Stomach (tissue), 9 donors: Measurements from ENCODE around the gene ZNF599. TPM values are rescaled to one million over a fixed set of nuclear protein-coding genes. Genes with fewer than 3 reads are reported as not detected.
A peak's percentile ranks its signal among the peaks of the same experiment; 100 is the strongest.

Source experiments
- DNase-seq, 2 donors: peaks; one replicate each; pipeline versions ENCODE4 v3.0.0 to v3.0.0-alpha.2; 2013 to 2019
- H3K27ac ChIP-seq, 5 donors: fragments of 200-600 bp in 4 of 5; sonication (generic) in 4 of 5; one replicate each; pipeline ENCODE4 v1.5.1; 2013 to 2019; ENCODE audit warnings: mild to moderate bottlenecking in 1 of 5, moderate library complexity in 1 of 5
- H3K27me3 ChIP-seq, 3 donors: fragments of 200-600 bp; sonication (generic); one replicate each; pipeline ENCODE4 v1.5.1; 2017 to 2019; ENCODE audit warnings: mixed run types in 1 of 3
- H3K36me3 ChIP-seq, 4 donors: fragments of 200-600 bp; sonication (generic); 1 replicate in 3 of 4; 2 replicates in 1 of 4; pipeline ENCODE4 v1.5.1; 2016 to 2019
- H3K4me1 ChIP-seq, 4 donors: fragments of 200-600 bp; sonication (generic); one replicate each; pipeline ENCODE4 v1.5.1; 2016 to 2019
- H3K4me3 ChIP-seq, 4 donors: fragments of 200-600 bp; sonication (generic) in 3 of 4; one replicate each; pipeline ENCODE4 v1.5.1; 2016 to 2019; ENCODE audit warnings: mild to moderate bottlenecking in 1 of 4
- H3K9me3 ChIP-seq, 4 donors: fragments of 200-600 bp; sonication (generic); one replicate each; pipeline ENCODE4 v1.5.1; 2016 to 2019
- EP300 ChIP-seq: sonication (generic); formaldehyde crosslinking; IDR thresholded peaks from one replicate; pipeline ENCODE4 v1.6.1; 2017; ENCODE audit warnings: antibody characterized with exemption
- POLR2A ChIP-seq, 4 donors: fragments of 450-650 bp; IDR thresholded peaks; one replicate each; pipeline ENCODE4 v1.6.1; 2016; ENCODE audit warnings: antibody characterized with exemption in 4 of 4, control low read depth in 2 of 4, mild to moderate bottlenecking in 1 of 4, moderate library complexity in 1 of 4
- POLR2AphosphoS5 ChIP-seq, 3 donors: sonication (generic); formaldehyde crosslinking; IDR thresholded peaks; one replicate each; pipeline ENCODE4 v1.6.1; 2016; ENCODE audit warnings: antibody characterized with exemption in 3 of 3
- WGBS, 5 donors: extraction: QIAGEN DNeasy Blood & Tissue Kit in 3 of 5; methylation state at CpG; one replicate each; pipeline versions ENCODE4 v1.1.5 to v1.1.7; 2013 to 2018; 5-methylcytosine and 5-hydroxymethylcytosine counted together
- intact Hi-C: fragments of 100-400 bp; cut with DNase I; formaldehyde crosslinking; loops from one replicate; pipeline ENCODE4 v1.15.1; 2023; ENCODE audit warnings: low total_unique reads
- polyA plus RNA-seq, 3 donors: library from polyadenylated mRNA; stranded (reverse); fragments of 200-250 nt; gene quantifications; one replicate each; pipeline ENCODE4 v1.2.3, GENCODE V29; 2013
- total RNA-seq, 5 donors: library from RNA; depleted of rRNA; stranded (reverse); fragments of >200 nt; gene quantifications; one replicate each; pipeline versions ENCODE4 v1.1.0 to v1.2.3, GENCODE V29; 2014 to 2016
- TF ChIP-seq, protein P1 (sequence below), 7 experiments: fragments of 450-650 bp in 4 of 7; fragments of 200-600 bp in 3 of 7; sonication (generic) in 3 of 7; IDR thresholded peaks; one replicate each; pipeline ENCODE4 v1.5.1; 2016 to 2019; ENCODE audit warnings: antibody characterized with exemption in 7 of 7, control low read depth in 2 of 7, mild to moderate bottlenecking in 1 of 7
- donor health status: healthy with polysubstance abuse.
- donor health status: Bipolar disorder and iron deficiency.
- donor health status: healthy.

Gene ZNF599
- total and polyA plus RNA-seq, 8 donors, result 0.58 to 6.7 (median 4.5) TPM; not detected in 1

DNA sequence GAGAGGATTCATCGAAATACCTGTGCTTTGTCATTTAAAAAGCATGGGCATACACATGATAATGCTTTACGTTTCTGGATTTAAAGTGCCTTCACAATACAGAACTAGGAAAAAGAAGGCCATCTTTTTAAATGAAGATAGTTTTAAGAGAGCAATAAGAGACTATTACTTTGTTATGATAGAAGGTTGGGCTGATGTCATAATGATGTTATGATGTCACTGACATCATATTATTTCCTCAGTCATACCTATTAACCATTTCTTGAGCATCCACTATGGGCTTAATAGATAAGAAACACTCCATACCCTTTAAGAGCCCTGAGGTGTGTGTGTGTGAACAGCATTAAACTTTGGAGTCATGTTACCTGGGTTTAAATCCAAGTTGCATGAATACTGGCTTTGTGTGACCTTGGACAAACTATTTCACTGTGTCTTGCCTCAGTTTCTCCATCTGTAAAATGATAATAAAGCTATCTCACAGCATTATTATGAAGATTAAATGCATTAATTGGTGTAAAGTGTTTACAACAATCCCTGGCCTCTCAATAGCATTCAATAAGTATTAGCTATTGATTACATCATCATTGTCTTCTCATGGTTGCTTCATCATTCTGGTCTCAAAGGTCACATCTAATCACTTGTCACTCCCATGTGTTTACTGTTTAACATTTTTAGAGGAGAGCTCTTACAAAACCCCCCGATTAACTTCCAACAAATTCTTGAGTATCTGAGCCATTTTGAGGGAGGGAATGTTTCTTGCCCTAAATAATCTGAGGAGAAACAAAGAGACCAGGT is 27.9 kb downstream of the ZNF599 start:
- H3K27ac ChIP-seq, result no peak overlapping the region
- TF ChIP-seq, protein P1, sequence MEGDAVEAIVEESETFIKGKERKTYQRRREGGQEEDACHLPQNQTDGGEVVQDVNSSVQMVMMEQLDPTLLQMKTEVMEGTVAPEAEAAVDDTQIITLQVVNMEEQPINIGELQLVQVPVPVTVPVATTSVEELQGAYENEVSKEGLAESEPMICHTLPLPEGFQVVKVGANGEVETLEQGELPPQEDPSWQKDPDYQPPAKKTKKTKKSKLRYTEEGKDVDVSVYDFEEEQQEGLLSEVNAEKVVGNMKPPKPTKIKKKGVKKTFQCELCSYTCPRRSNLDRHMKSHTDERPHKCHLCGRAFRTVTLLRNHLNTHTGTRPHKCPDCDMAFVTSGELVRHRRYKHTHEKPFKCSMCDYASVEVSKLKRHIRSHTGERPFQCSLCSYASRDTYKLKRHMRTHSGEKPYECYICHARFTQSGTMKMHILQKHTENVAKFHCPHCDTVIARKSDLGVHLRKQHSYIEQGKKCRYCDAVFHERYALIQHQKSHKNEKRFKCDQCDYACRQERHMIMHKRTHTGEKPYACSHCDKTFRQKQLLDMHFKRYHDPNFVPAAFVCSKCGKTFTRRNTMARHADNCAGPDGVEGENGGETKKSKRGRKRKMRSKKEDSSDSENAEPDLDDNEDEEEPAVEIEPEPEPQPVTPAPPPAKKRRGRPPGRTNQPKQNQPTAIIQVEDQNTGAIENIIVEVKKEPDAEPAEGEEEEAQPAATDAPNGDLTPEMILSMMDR (IDR thresholded peaks at IDR 0.05), result no peak
- no peak for TF ChIP-seq POLR2A (IDR thresholded peaks at IDR 0.05)
- TF ChIP-seq EP300, result no peak
- TF ChIP-seq POLR2AphosphoS5 (IDR thresholded peaks at IDR 0.05), result no peak
- peaks cover 57 to 100% (median 98%) of the 10 kb centered on the region in 4 donors for H3K9me3 ChIP-seq
- no peaks in the 10 kb centered on the region for H3K27me3 ChIP-seq
- no peak overlapping the region for H3K4me3 ChIP-seq
- no peaks in the 10 kb centered on the region for H3K4me1 ChIP-seq
- intact Hi-C loops, result no loop called here
- H3K36me3 ChIP-seq, result peaks cover 13 to 98% (median 32%) of the 10 kb centered on the region in 4 donors
- DNase-seq, result no peak
- WGBS, 5 donors, result 88 to 93% (median 91%) methylated on average over 3 of the region's 3 CpGs

DNA sequence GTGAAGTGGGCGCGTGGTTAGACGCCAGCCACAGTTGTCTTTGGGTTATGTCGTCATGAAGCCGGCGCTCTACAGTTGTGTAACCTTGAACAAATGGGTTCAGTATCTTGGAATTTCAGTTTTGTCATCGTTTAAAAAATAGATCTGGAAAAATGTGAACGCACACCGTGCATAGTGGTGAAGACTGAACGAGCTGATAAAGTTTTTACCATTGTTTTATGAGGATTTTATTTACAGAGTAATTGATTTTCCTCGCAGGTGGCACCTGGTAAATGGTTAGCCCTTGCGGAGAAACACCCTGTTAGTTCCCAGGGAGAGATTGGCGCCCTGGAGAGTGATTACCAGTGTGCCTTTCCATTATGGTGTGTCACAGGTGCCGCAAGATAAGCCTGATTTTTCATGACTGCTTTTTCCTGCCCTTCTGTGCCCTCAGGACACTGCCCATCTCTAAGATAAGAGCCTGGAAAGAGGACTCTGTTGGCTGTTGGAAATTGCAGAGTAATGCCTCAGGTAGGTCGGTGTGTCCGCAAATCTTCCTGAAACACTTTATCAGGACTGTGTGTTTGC is 38.4 kb downstream of the ZNF599 start:
- DNase-seq, result peak in 1 of 2 donors; percentile 96
- no peaks in the 10 kb centered on the region for H3K27me3 ChIP-seq
- peak overlapping the region; percentile 95 to 99 (median 96) for H3K27ac ChIP-seq
- H3K4me1 ChIP-seq, result peaks cover 23 to 34% (median 25%) of the 10 kb centered on the region in 4 donors
- TF ChIP-seq, protein P1 (IDR thresholded peaks at IDR 0.05), result no peak
- TF ChIP-seq EP300, result no peak
- no peak for TF ChIP-seq POLR2AphosphoS5 (IDR thresholded peaks at IDR 0.05)
- no peak for TF ChIP-seq POLR2A (IDR thresholded peaks at IDR 0.05)
- H3K9me3 ChIP-seq, result peaks cover 6 to 44% (median 30%) of the 10 kb centered on the region in 4 donors
- H3K4me3 ChIP-seq, result peak overlapping the region; percentile 63 to 93 (median 74)
- WGBS, 5 donors, result 7 to 13% (median 10%) methylated on average over 16 of the region's 16 CpGs
- H3K36me3 ChIP-seq, result peaks cover 18 to 44% (median 41%) of the 10 kb centered on the region in 4 donors
- intact Hi-C loops, result loop anchor here (10.0 kb wide), 1 partner anchor 60 kb away; the partner anchor contains the start of genes SCGB2B2 and ZNF302

DNA sequence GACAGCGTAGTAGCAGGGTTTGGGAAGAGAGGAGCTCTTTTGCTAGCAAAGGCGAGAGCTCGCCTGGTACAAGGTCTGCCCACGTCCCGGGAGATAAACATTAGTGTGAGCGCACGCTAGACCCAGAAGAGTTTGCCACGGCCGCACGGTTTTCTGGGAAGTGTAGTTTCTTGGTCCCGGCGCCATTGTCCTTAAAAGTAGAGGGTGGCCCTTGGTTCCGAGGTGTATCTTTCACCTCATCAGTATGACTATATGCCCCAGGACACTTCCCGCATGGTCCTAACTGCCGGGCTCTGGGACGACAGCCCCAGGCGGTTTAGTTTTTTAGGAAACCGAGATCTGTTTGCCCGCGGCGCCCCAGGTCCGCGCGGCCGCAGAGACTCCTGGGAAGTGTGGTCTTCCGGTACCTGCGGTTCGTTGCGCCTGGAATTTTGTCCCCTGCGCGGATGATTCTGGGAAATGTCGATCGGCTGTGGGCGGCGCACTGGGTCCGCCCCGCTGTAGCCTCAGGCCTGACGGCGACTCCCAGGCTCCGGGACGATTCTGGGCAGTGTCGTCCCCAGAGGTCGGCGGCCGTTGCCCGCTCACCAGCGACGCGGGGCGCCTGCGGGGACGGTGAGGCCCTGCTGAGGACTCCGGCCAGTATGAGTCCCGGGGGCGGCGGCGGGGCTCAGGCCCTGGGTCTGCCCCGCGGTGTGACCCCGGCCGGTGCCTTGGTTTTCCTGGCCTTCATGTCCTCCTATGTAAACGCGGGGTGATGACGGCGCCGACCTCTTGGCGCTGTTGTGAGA is 39.1 kb downstream of the ZNF599 start, which contains the start of gene ZNF181:
TSS of gene ZNF181 (plus strand) at position 498 of the 791 bp plus-strand sequence. CDS start 795 bp downstream, outside the sequence.
- intact Hi-C loops, result loop anchor here (10.0 kb wide), 1 partner anchor 59 kb away; the partner anchor contains the start of genes SCGB2B2 and ZNF302
- H3K27ac ChIP-seq, result peak within 1 kb of the TSS; percentile 95 to 99 (median 96)
- 0% methylated on average over 20 to 67 of the region's 67 CpGs for WGBS, 5 donors
- no peaks in the 10 kb centered on the region for H3K27me3 ChIP-seq
- peaks cover 6 to 37% (median 23%) of the 10 kb centered on the region in 4 donors for H3K9me3 ChIP-seq
- TF ChIP-seq POLR2A (IDR thresholded peaks at IDR 0.05) (no peak), POLR2AphosphoS5 (IDR thresholded peaks at IDR 0.05) (peak; percentile 33 to 87 (median 85))
- TF ChIP-seq, protein P1 (IDR thresholded peaks at IDR 0.05), result no peak
- peaks cover 11 to 37% (median 34%) of the 10 kb centered on the region in 4 donors for H3K36me3 ChIP-seq
- H3K4me1 ChIP-seq, result peaks cover 23 to 34% (median 25%) of the 10 kb centered on the region in 4 donors
- DNase-seq, result peak; percentile 89 to 97
- H3K4me3 ChIP-seq, result peak within 1 kb of the TSS; percentile 63 to 93 (median 74)
